Endothelial cell of umbilical vein (primary cell): Measurements from ENCODE around the gene SLC25A29. TPM values are rescaled to one million over a fixed set of nuclear protein-coding genes. Genes with fewer than 3 reads are reported as not detected.

ENCODE experiments used
- BruUV-seq: library from RNA; stranded (reverse); fragments of 400-500 nt; replicated peaks from 2 replicates; lab custom pipeline; 2021; lab: Mats Ljungman, UMichigan
- CTCF ChIA-PET: fragments of 300-600, 350-600 bp; sonication (Branson Sonifier 250); formaldehyde crosslinking; loops from one replicate; lab custom pipeline; 2021; ENCODE audit warnings: antibody characterized with exemption, inconsistent platforms; lab: Charles Lee
- POLR2A ChIA-PET: fragments of 300-600, 350-600 bp; sonication (Branson Sonifier 250); formaldehyde crosslinking; loops from one replicate; lab custom pipeline; 2021; ENCODE audit warnings: antibody characterized with exemption, inconsistent platforms; lab: Charles Lee
- DNase-seq: peaks from one replicate; pipeline ENCODE4 v3.0.0-alpha.2; 2011; ENCODE audit warnings: low read depth, low spot score
- FAIRE-seq: peaks from 2 replicates; lab custom pipeline; 2011; peaks lifted over from hg19 to GRCh38; lab: Jason Lieb, UNC
- H2AFZ ChIP-seq: 2 replicates; pipeline ENCODE4 v1.6.0; 2012; ENCODE audit warnings: low read depth, low read length, control low read depth, inconsistent platforms
- H3K27ac ChIP-seq: 2 replicates; pipeline ENCODE4 v1.5.1; 2011; ENCODE audit warnings: low read depth, mild to moderate bottlenecking, control low read depth, low read length, moderate library complexity; ENCODE audit not compliant: insufficient read depth
- H3K27me3 ChIP-seq, 2 experiments: 2 replicates each; pipeline versions ENCODE4 v1.6.0 to v1.6.1; 2011; ENCODE audit warnings: low read length in 2 of 2, mixed read lengths in 1 of 2; ENCODE audit not compliant: control insufficient read depth in 2 of 2, insufficient read depth in 2 of 2
- H3K36me3 ChIP-seq, 2 experiments: 2 replicates in 1 of 2; 3 replicates in 1 of 2; pipeline ENCODE4 v1.5.1; 2011; ENCODE audit warnings: low read length in 2 of 2, mild to moderate bottlenecking in 1 of 2, moderate library complexity in 1 of 2; ENCODE audit not compliant: control insufficient read depth in 2 of 2, insufficient read depth in 2 of 2; ENCODE audit errors: extremely low read depth in 1 of 2
- H3K4me1 ChIP-seq: 3 replicates; pipeline ENCODE4 v1.5.1; 2011; ENCODE audit warnings: mild to moderate bottlenecking, low read length; ENCODE audit not compliant: control insufficient read depth, insufficient read depth; ENCODE audit errors: extremely low read depth
- H3K4me2 ChIP-seq: 2 replicates; pipeline ENCODE4 v1.6.1; 2011; ENCODE audit warnings: low read length, control low read depth, mixed read lengths; ENCODE audit not compliant: insufficient read depth
- H3K4me3 ChIP-seq, 3 experiments: fragments of 200-600 bp in 1 of 3; sonication (generic), shearing (Covaris generic) in 1 of 3; replicated peaks in 1 of 3; 2 replicates each; pipeline ENCODE4 v1.5.1; 2011 to 2016; ENCODE audit warnings: control low read depth in 3 of 3, low read length in 3 of 3, mild to moderate bottlenecking in 2 of 3, inconsistent platforms in 1 of 3, low read depth in 1 of 3, moderate library complexity in 1 of 3; ENCODE audit not compliant: insufficient read depth in 1 of 3
- H3K79me2 ChIP-seq: 2 replicates; pipeline ENCODE4 v1.6.0; 2012; ENCODE audit warnings: low read length, inconsistent platforms; ENCODE audit not compliant: control insufficient read depth, insufficient read depth
- H3K9ac ChIP-seq: replicated peaks from 2 replicates; pipeline ENCODE3; 2011; ENCODE audit warnings: low read length, control low read depth; ENCODE audit not compliant: insufficient read depth; ENCODE audit errors: extremely low read depth
- H3K9me1 ChIP-seq: replicated peaks from 3 replicates; pipeline ENCODE4 v1.6.0; 2011; ENCODE audit warnings: mild to moderate bottlenecking, low read length; ENCODE audit not compliant: control insufficient read depth, insufficient read depth; ENCODE audit errors: extremely low read depth
- H3K9me3 ChIP-seq: replicated peaks from 2 replicates; pipeline ENCODE4 v1.5.1; 2012; ENCODE audit warnings: low read length, inconsistent platforms; ENCODE audit not compliant: control insufficient read depth, insufficient read depth
- H4K20me1 ChIP-seq: replicated peaks from 2 replicates; pipeline ENCODE3; 2011; ENCODE audit warnings: mild to moderate bottlenecking, low read length; ENCODE audit not compliant: control insufficient read depth, insufficient read depth; ENCODE audit errors: extremely low read depth
- CTCF ChIP-seq, 2 donors: IDR thresholded peaks; 1 replicate in 1 of 2; 2 replicates in 1 of 2; pipeline ENCODE4 v1.5.1; 2011; ENCODE audit warnings: low read length in 2 of 2, mild to moderate bottlenecking in 2 of 2, moderate library complexity in 2 of 2, control low read depth in 1 of 2, inconsistent platforms in 1 of 2, low read depth in 1 of 2; ENCODE audit not compliant: insufficient read depth in 1 of 2; ENCODE audit errors: extremely low read depth in 1 of 2
- EZH2 ChIP-seq: IDR thresholded peaks from 2 replicates; pipeline ENCODE4 v1.6.1; 2012; ENCODE audit warnings: borderline replicate concordance, low read depth, mild to moderate bottlenecking, moderate library complexity, low read length, inconsistent platforms; ENCODE audit not compliant: severe bottlenecking
- FOS ChIP-seq: IDR thresholded peaks from 2 replicates; pipeline ENCODE4 v1.6.1; 2011; ENCODE audit warnings: mild to moderate bottlenecking, low read length, moderate library complexity, borderline replicate concordance; ENCODE audit not compliant: insufficient read depth
- GATA2 ChIP-seq: IDR thresholded peaks from 2 replicates; pipeline ENCODE4 v1.7.0; 2011; ENCODE audit warnings: low read depth, mild to moderate bottlenecking, moderate library complexity, mixed read lengths, low read length; ENCODE audit not compliant: insufficient read length, insufficient read depth
- JUN ChIP-seq: IDR thresholded peaks from 2 replicates; pipeline ENCODE4 v1.6.1; 2011; ENCODE audit warnings: borderline replicate concordance, low read depth; ENCODE audit not compliant: insufficient read length, insufficient read depth
- MAX ChIP-seq: IDR thresholded peaks from 2 replicates; pipeline ENCODE4 v1.6.1; 2011; ENCODE audit not compliant: insufficient read depth, insufficient read length
- MYC ChIP-seq: IDR thresholded peaks from one replicate; pipeline ENCODE4 v1.6.1; 2011; ENCODE audit warnings: mild to moderate bottlenecking, low read depth, low read length
- POLR2A ChIP-seq: IDR thresholded peaks from 2 replicates; pipeline ENCODE4 v1.6.1; 2012; ENCODE audit warnings: low read depth, mild to moderate bottlenecking, control low read depth, low read length
- POLR2AphosphoS5 ChIP-seq: IDR thresholded peaks from 2 replicates; pipeline ENCODE4 v1.6.1; 2012; ENCODE audit warnings: low read depth, mild to moderate bottlenecking, control low read depth, low read length, moderate library complexity; ENCODE audit not compliant: insufficient read depth
- dilution Hi-C: fragments of 300-500 bp; cut with MboI; formaldehyde crosslinking; loops from one replicate; pipeline ENCODE4 v1.15.0; 2019; ENCODE audit warnings: low sequenced_read_pairs; ENCODE audit not compliant: extremely low pct_ligation_motif_present
- intact Hi-C: fragments of 100-400 bp; cut with micrococcal nuclease; formaldehyde crosslinking; loops from one replicate; pipeline ENCODE4 v1.10.0; 2022
- polyA plus RNA-seq, 4 experiments: library from polyadenylated mRNA; depleted of rRNA in 3 of 4; stranded (reverse) in 3 of 4; unstranded in 1 of 4; fragments of >200 nt; gene quantifications; 2 replicates each; pipeline versions ENCODE4 v1.2.1 to v1.2.3, GENCODE V29; 2011 to 2012; ENCODE audit warnings: missing spikeins in 1 of 4
- total RNA-seq: library from RNA; stranded (reverse); gene quantifications from 2 replicates; pipeline ENCODE4 v1.2.3, GENCODE V29; 2021

The SLC25A29 gene
- total and polyA plus RNA-seq, 2 donors (not counting 3 experiments of a cell fraction or from before 2014, with no cell fraction given): 132 to 154 TPM

DNA sequence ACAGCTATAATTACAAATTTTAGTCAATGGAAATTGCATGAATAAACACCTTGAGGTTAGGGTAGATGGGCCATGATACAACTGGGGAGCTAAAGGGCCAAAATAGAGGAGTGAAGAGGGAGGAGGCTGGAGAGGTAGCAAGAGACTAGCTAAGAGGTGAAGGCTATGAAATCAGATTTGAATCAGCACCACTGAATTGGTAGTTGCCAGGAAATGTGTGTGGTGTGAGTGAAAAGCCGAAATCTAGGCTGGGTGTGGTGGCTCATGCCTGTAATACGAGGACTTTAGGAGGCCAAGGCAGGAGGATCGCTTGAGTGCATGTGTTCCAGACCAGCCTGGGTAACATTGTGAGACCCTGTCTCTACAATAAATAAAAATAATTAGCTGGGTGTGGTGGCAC is 44.6 kb downstream of the SLC25A29 start:
- ChIA-PET POLR2A (interaction anchor here (1.0 kb wide), 1 partner anchor 26 kb away, joined by 3 read pairs; no protein-coding TSS in a partner anchor), CTCF (interaction anchor here (0.7 to 1.3 kb wide), 4 partner anchors 13 to 42 kb away, joined by 3 to 4 read pairs (median 4); no protein-coding TSS in a partner anchor)
- H3K9ac ChIP-seq: no peak overlapping the region
- no peak overlapping the region for H2AFZ ChIP-seq
- no peaks in the 10 kb centered on the region for H3K27me3 ChIP-seq
- DNase-seq: no peak
- H4K20me1 ChIP-seq: peaks cover 2% of the 10 kb centered on the region
- H3K4me2 ChIP-seq: no peak overlapping the region
- H3K9me3 ChIP-seq: no peaks in the 10 kb centered on the region
- H3K9me1 ChIP-seq: no peaks in the 10 kb centered on the region
- H3K79me2 ChIP-seq: peaks cover 100% of the 10 kb centered on the region
- intact Hi-C loops (no loop called here), dilution Hi-C loops (no loop called here)
- H3K27ac ChIP-seq: no peak overlapping the region
- TF ChIP-seq GATA2: no peak
- no peak for TF ChIP-seq POLR2A
- no peak for TF ChIP-seq MYC
- TF ChIP-seq CTCF (IDR thresholded peaks at IDR 0.05; ENCODE audit: extremely low read depth in 1 of 2, insufficient read depth in 1 of 2, low read depth in 1 of 2, low read length in 2 of 2): no peak
- no peak for TF ChIP-seq EZH2
- TF ChIP-seq MAX: no peak
- TF ChIP-seq FOS: no peak
- TF ChIP-seq JUN: no peak
- TF ChIP-seq POLR2AphosphoS5: no peak
- H3K4me1 ChIP-seq: no peaks in the 10 kb centered on the region
- no peak for FAIRE-seq
- no peak overlapping the region for H3K4me3 ChIP-seq
- peaks cover 3 to 6% of the 10 kb centered on the region in 2 experiments for H3K36me3 ChIP-seq
- BruUV-seq: no TSS peak
